NCI-H1694 (cell line): ENCODE measurements around the gene KRT7.
"Not testable (repeated sequence)": the region's sequence is repeated elsewhere in the genome, so short reads cannot be mapped to it uniquely, and the experiment has no call there.

Experiments used
- DNase-seq: peaks from one replicate; lab custom pipeline; 2025; lab: John Stamatoyannopoulos, UW

The KRT7 gene

DNA sequence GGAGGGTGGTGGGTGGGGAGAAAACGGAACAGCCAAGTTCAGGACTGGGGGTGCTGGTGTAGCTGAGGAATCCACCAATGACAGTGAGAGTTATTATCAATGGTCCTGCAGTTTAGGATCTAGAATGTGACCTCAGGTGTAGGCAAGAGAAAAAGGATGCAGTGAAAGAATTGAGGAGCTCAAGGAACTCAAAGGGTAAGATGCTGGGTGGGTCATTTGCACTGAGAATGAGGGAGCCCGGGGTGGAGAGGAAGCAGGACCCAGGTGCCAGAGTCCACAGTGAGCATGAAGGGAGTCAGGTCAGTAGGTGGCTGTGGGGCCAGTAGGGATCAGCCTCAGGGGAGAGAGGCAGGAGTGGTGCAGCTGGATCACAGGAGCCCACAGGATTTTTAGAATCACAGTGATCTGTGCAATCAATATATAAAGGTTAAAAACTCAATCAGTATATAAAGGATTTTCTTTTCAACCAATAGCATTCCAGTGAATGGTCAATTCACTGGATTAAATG is 3.2 kb upstream of the KRT7 start:
- DNase-seq: no peak

DNA sequence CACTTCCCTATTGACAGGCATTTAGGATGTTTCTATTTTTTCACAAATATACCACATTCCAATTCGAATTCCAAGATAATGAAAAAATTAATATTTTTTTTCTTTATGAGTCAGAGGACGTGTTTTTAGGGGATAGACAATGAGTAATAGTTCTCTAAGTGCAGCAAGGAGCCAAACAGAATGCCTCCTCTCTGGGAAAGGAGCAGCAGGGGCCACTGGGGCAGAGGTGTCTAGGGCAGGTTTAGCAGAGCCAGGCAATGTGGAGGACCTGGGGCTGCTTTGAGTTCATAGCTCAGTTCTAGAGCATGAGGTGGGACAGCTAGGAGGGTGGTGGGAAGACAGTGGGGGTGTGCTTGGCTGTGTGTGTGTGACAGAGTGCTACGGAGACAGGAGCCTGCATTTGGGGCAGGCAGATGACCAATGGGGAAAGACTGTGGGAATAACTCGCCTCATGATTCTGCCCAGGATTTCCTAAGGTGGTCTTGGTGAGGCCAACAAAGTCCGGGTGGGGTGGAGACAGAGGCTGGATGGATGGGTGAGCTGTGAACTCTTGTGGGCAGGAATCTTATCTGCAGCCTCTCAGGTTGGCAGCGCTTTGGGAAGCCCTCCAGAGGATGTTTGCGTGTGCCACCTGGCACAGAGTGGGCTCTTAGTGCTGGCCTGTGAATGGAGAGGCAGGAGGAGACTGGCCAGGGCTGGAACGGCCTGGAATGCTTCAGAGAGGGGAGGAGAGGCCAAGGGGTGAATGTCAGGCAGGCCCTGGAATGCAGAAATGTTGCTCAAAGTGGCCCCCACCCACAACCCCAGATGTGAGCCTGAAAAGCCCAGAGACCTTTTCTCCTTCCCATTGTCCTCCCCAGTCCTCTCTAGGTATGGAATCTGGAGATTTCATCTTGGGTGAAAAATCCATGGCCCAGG is 2.4 kb upstream of the KRT7 start:
- DNase-seq: no peak

DNA sequence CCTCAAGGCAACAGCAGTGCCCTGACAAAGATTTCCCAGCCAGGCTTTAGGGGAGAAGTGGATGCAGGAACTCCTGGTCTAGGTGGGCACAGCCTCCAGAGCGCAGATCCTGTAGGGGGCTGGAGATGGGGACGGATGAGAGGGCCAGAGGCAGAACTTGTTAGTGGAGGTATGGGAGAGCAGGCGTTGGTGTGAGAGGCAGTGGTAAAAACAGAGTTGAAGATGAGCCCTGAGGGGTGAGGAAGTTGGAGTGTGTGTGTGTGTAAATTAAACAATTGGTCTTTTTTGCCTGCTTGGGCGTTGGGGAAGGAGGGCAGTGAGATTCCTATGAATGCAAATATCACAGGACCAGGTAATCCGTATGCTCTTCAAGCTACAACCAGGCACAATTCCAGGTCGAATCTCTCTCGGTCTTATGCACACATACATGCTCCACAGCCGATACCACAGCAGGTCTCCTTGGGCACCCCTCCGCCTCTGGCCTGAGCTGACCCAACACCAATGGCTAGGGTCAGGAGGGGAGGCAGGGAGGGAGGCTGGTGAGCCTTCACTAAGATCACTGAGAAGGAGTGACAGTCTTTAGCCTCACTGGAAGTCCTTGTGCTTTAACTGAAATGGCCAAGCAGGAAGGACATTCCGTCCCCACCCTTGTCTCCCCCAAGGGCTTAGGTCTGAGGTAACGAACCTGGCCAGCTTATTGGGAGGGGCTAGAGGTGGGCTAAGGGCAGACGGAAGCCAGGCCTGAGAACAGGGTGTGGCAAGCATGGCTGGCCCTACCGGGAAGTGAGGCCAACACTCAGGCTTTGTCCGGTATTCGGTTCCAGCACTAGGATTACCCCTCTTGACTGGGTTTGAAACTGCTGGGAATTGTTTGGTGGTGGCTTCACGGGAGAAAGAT is 1.5 kb upstream of the KRT7 start:
- DNase-seq: no peak

DNA sequence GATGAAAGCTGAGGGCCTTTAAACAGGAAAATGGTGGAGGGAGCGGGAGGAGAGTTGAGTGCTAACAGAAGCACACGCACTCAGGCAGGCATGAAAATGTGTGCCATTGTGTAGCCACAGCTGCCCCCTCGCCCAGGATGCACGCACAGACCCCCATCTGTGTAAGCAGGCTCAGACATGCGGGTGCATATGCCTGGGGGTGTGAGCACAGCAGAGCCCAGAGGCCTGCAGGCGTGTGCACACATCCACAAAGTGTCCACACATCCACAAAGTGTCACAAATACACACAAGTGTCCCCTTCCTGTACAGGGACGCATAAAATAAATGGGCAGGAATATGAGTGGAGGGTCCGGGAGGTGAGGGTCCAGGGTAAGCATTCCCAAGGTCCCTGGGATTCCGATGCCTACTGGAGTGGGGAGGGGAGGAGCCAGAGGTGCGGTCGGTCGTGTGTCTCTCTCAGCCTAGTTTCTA is 805 bp upstream of the KRT7 start:
- DNase-seq: no peak

DNA sequence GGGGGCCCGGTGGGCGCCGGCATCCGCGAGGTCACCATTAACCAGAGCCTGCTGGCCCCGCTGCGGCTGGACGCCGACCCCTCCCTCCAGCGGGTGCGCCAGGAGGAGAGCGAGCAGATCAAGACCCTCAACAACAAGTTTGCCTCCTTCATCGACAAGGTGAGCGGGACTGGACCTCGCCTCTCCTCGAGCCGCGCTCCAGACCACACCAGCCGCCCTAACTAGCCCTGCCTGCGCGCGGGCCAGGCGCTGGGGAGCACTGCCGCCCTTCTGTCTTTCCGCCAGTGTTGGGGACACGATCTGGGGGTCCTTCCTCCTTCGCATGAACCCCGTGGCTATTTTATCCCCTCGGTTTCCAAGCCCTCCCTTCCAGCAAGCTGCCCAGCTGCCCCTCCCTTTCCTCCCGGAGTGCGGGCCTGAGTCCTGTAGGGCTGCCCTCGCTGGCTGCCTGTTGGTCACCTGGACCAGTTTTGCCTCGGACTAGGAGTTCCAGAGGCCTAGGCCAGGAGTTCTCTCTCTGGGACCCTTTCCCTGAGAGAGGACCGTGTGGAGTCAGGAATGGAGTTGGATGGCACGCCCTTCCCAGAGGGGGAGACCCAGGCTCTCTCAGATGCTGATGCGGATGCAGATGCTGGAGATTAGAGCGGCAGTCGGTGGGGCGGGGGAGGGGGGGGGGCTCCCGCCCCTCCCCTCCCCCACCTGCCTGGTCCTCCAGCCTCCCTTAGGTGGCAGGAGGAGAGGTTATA is 592 bp downstream of the KRT7 start:
- DNase-seq: no peak

DNA sequence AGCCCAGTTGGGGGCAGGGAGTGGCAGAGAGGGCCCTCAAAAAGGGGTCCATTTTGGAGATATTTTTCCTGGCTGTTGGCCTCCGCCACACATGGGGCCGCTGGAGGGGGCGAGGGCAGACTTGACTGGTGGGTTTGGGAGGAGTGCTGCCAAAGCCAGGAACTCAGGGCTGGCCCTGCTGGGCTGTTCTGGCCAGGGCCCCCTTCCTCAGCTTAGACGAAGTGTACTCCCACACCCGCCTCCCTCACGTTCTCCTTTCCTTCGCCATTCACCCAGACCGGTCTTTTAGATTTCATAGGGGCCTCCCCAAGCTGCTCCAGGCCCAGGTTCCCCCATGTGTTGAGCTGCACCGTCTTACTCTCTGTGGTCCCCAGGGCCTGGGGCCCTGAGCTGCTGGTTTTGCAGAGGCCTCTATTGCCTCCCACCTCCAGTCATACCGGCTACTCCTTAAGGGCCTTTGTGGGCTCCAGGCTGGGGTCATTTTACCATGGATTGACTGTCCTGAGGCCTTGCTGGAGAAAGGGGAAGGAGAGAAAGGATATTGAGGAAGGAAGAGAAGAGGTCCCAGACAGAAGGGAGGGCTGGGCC is 1.3 kb downstream of the KRT7 start:
- no peak for DNase-seq

DNA sequence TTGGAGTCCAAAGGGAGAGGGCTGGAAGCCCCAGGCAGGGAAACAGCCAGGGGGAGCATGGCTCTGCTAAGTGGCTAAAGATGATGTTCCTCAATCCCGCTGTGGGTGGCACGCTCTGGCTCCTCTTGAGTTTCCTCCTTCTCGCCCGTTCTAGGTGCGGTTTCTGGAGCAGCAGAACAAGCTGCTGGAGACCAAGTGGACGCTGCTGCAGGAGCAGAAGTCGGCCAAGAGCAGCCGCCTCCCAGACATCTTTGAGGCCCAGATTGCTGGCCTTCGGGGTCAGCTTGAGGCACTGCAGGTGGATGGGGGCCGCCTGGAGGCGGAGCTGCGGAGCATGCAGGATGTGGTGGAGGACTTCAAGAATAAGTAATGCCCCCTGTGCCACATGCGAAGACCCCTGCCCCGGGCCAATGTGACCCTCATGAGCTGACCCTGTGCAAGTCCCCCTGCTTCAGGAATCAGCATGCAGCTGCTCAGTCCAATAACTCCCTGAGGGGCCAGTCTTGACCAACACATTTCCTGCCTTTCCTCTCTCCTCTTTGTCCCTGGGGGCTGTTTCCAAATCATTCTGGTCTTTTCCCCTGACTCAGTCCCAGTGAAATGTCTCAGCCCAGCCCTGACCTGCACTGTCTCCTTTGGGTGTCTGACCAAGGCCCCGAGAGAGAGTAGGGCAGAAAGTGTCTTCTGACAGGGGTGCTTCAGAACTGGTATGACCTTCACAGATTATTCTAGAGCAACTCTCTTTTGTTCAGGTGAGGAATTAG is 2.1 kb downstream of the KRT7 start:
- DNase-seq: no peak

DNA sequence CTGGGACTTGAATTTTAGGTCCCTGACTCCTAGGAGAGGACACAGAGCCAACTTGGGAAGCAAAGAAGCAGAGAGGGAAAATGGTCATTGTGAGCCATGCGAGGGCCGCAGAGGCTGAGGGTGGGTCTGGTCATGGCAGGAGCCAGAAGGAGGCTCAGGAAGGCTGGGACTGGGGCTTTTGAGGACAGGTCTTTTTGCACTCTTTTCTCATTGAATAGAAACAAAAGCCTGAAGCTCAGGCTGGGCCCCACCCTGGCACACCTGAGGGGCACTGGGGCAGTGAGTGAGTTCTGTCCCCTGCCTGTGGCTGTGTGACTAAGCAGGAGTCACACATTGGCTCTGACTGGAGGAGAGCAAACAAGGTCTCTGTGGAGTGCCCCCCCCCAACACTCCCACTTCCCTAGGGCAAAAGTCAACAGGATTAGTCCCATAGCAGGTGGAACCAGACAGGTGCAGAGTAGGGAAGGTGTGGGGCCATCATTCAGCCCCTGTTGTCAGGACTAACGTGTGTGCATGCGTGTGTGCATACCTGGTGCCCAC is 2.8 kb downstream of the KRT7 start:
- no peak for DNase-seq

DNA sequence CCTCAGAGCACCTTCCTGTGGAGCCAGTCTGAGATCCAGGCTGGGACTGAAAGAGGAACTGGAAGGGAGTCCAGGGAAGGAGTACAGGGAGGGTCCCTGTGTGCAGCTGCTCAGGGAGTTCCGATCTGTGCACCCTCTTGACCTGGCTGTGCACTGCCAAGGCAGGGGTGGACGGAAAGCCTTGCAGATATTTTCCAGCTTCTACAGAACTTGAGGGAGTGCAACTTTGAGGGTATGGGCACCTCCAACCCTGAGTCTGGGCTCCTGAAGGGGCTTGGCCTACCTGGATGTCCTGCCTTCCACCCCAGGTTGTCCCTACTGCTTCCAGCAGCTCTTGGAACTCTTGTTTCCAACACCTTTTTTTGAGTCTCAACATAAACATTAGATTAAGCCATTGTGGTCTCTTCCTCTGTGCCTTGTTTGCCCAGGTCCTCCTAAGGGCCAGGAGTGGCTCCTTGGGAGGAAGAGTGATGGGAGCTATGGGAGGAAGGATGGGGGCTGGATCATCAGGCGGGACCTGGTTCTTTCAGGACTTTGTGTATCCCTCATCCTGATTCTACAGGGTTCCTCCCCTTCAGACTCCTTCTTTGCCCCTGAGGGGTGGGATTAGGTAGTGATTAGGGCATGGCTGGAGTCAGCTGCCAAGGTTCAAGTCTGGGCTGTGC is 3.5 kb downstream of the KRT7 start:
- no peak for DNase-seq

DNA sequence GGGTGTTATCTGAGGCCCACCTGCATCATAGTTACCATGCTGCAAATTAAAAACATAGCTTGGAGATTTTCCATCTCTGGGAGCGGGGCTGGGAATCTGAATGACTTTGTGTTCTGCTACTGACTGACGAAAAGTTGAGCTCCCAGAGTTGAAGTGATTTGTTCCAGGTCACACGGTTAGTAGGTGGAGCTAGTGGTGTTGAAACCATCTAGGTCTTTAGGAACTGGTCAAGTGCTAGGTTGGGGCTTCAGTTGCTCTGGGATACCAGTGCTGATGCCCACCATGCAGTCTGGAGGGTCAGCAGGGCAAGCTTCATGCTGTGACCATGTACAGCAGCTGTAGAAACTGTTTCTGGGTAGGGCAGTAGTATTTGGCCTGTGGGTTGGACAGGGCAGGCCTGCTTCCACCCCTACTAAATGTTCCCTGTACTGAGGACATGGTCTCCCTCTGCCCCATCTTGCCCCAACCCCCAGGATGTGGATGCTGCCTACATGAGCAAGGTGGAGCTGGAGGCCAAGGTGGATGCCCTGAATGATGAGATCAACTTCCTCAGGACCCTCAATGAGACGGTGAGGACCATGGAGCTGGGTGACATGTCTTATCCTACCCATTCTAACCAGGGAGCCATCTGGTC is 5.3 kb downstream of the KRT7 start:
- DNase-seq: no peak

DNA sequence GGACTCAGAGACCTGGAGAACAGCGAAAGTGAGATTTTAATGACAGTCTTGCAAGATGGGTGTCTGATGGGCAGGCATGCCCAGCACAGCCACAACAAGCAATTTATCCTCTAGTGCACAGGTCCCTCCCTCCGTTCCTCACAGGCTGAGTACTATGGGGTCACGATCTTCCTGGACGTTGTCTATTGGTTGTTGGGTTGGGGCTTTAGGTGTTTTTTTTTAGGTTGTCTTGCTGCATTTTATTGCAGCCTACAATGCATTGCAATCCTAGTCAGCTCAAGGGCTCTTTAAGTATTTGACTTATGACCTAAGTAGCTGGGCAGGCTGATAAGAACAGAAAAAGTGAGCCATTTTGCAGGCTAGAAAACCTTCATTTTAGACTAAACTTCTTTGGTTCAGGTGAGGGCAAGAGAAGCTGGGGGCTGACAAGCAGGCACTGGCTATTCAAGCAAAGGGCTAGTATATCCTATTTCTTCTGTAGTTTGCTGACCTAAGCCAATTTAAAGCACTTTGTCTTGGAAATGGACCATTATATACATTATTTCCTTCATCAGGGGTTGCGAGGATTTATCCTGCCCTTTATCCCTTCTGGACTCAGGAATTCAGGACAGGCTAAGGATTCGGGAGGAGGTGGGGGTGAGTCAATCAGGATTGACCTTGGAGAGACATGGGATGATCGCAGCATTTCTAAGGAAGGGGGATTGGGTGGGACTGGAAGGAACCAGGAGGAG is 6.0 kb downstream of the KRT7 start:
- no peak for DNase-seq

DNA sequence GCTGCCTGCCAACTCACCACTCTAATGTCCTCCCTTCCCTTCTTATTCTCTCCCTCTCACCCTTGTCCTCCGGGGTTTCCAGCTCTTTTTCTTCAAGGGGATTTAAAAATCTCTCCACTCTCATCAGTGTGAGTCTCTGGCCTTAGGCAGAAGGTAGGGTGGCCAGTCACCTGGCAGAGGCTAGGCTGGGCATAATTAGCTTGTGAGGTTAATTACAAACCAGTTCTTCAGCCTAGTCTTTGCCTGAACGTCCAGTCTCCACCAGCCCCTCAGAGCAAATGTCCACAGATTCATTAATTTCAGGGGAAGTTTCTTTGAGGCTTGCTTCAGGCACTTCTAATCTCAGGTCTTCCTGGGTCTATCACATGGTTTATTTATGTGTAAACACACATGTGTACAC is 6.7 kb downstream of the KRT7 start:
- no peak for DNase-seq

DNA sequence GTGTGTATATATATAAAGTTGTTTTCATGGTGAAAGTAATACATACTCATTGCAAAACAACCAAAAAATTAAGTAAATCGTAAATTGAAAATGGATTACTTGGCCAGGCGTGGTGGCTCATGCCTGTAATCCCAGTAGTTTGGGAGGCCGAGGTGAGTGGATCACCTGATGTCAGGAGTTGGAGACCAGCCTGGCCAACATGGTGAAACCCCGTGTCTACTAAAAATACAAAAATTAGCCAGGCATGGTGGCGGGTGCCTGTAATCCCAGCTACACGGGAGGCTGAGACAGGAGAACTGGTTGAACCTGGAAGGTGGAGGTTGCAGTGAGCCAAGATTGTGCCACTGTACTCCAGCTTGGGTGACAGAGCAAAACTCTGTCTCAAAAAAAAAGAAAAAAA is 7.2 kb downstream of the KRT7 start:
- not testable (repeated sequence) for DNase-seq

DNA sequence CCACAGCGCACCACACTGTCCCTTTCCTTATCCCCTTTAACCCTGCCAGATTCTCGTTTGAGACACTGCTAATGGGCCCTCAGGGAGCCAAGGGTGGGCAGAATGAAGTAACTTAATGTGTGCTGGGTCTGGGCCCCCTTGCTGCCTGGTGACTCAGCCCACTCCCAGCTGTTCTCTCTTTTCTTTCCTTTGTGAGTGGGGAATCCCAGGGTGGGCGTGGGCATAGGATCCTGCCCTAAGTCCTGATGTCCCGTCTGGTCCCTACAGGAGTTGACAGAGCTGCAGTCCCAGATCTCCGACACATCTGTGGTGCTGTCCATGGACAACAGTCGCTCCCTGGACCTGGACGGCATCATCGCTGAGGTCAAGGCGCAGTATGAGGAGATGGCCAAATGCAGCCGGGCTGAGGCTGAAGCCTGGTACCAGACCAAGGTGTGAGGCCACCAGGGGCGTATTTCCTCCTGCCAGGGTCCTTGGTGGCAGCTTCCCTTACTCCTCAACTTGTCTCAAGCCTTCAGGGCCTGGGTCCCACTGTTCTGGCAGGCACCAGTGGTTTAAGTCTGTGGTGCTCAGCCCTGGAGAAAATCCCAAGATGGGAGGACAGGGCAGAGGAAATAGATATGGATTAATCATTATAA is 8.3 kb downstream of the KRT7 start:
- DNase-seq: no peak

DNA sequence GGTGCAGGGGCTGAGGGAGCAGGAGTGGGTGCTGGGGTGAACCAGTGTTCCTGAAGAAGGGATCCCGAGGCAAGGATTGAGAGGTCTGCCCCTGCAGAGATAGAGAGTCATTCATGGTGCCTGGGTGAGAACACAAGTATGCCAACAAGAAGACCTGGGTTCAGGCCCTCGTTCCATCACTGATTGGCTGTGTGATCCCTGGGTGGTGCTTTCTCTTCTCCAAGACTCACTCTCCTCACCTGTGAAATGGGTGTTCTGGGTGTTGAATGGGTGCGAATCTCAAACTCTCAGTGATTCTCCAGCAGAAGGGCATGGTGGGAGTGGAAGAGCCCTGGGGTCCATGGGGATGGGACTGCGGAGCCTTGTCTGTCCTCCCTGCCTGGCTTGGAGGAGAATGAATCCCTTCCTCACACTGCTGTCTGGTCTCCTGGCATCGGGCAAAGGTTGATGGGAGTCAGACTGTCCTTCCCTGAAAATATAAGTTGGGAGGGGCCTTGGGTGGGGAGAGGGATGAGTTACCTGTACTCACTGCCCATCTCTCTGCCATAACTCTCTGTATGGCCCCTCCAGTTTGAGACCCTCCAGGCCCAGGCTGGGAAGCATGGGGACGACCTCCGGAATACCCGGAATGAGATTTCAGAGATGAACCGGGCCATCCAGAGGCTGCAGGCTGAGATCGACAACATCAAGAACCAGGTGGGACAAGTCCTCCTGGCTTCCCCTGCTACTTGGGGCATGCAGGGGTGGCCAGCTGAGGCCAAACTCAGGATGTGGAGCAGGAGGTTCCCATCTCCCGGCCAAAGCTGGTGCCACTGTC is 9.6 kb downstream of the KRT7 start:
- DNase-seq: no peak

DNA sequence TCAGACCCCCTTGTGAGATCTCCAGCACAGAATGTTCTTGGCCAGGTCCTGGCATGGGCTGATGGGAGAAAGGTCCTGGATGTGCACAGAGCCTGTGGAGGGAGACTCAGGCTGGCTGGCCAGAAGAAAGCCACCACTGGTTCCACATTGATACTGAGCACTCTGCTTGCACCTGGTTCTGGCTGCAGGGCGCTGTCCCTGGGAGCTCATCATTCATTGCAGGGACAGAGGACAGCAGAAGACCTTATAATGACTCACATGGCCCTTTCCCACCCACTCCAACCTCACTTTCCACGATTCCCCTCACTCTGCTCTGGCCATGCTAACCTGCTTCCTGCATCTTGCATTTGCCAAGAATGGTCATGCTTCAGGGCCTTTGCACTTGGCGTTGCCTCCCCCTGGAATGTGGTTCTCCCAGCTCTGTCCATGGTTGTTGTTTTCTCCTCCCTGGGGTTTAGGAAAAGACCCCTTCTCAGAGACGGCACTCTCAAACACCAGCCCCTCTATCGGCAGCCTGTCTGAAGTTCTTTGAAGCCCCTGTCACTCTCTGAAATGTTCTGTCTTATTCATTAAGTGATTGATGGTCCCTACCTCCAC is 10.3 kb downstream of the KRT7 start:
- DNase-seq: peak; percentile 37
